Cardiac fibroblast (primary cell): ENCODE data around the gene SMAGP.

Experiments used
- DNase-seq, 2 donors: peaks; one replicate each; pipeline versions ENCODE4 v3.0.0 to v3.0.0-alpha.2; 2010; ENCODE audit warnings: low read depth in 2 of 2
- H3K4me3 ChIP-seq, 2 donors: replicated peaks in 1 of 2; 1 replicate in 1 of 2; 2 replicates in 1 of 2; pipeline ENCODE4 v1.5.1; 2011; ENCODE audit warnings: low read depth in 2 of 2, low read length in 2 of 2, mild to moderate bottlenecking in 2 of 2, moderate library complexity in 1 of 2
- CTCF ChIP-seq: IDR thresholded peaks from one replicate; pipeline ENCODE4 v1.5.1; 2011; ENCODE audit warnings: low read depth, mild to moderate bottlenecking, low read length, inconsistent platforms

The SMAGP gene

GRCh38 chr12:51214895-51215294, 55.3 kb downstream of the SMAGP start:
- no peak overlapping the region for H3K4me3 ChIP-seq
- no peak for TF ChIP-seq CTCF
- no peak for DNase-seq

GRCh38 chr12:51210690-51211395, 59.4 kb downstream of the SMAGP start:
- no peak for DNase-seq
- TF ChIP-seq CTCF, result no peak

GRCh38 chr12:51209259-51209658, 61.0 kb downstream of the SMAGP start:
- no peak for DNase-seq
- no peak for TF ChIP-seq CTCF
- H3K4me3 ChIP-seq, result no peak overlapping the region

More at GRCh38 chr12:51210690-51211395, 59.4 kb downstream of the SMAGP start:
- H3K4me3 ChIP-seq, result no peak overlapping the region

- no peak for DNase-seq
- TF ChIP-seq CTCF, result no peak
- H3K4me3 ChIP-seq, result no peak overlapping the region
Observed at GRCh38 chr12:51208016-51208660, 62.1 kb downstream of the SMAGP start.

- no peak overlapping the region for H3K4me3 ChIP-seq
- no peak for TF ChIP-seq CTCF
- no peak for DNase-seq
Observed at GRCh38 chr12:51205350-51205749, 64.9 kb downstream of the SMAGP start.

- TF ChIP-seq CTCF, result no peak
- DNase-seq, result no peak
Observed at GRCh38 chr12:51202718-51203117, 67.5 kb downstream of the SMAGP start.

More at GRCh38 chr12:51202718-51203117, 67.5 kb downstream of the SMAGP start:
- H3K4me3 ChIP-seq, result no peak overlapping the region
